Effector memory CD8-positive, alpha-beta T cell (primary cell): ENCODE results near the gene PPP1CB.
A peak's percentile ranks its signal among the peaks of the same experiment; 100 is the strongest.

Experiments used
- ATAC-seq: fragments of 150-1000 bp; cut with Tn5 transposase; replicated peaks from 2 replicates; pipeline ENCODE4 v1.10.0; 2021; ENCODE audit warnings: mild to moderate bottlenecking, moderate library complexity
- DNase-seq, 3 experiments: peaks; one replicate each; pipeline ENCODE4 v3.0.0; 2021
- H3K27ac Mint-ChIP-seq, 2 donors: one replicate each; pipeline ENCODE4 v1.8.0; 2022; ENCODE audit warnings: mild to moderate bottlenecking in 2 of 2, mixed read lengths in 2 of 2, moderate library complexity in 2 of 2
- H3K27me3 Mint-ChIP-seq, 2 donors: one replicate each; pipeline ENCODE4 v1.8.0; 2022; ENCODE audit warnings: mixed read lengths in 2 of 2
- H3K36me3 Mint-ChIP-seq: one replicate; pipeline ENCODE4 v1.8.0; 2022; ENCODE audit warnings: mild to moderate bottlenecking, moderate library complexity, mixed read lengths; ENCODE audit not compliant: insufficient read depth
- H3K4me1 Mint-ChIP-seq, 2 donors: one replicate each; pipeline ENCODE4 v1.8.0; 2022; ENCODE audit warnings: low read depth in 2 of 2, mixed read lengths in 2 of 2
- H3K4me3 Mint-ChIP-seq, 2 donors: one replicate each; pipeline ENCODE4 v1.8.0; 2022; ENCODE audit warnings: mild to moderate bottlenecking in 2 of 2, mixed read lengths in 2 of 2, moderate library complexity in 2 of 2
- H3K9me3 Mint-ChIP-seq, 2 donors: one replicate each; pipeline ENCODE4 v1.8.0; 2022; ENCODE audit warnings: mixed read lengths in 2 of 2
- total RNA-seq, 9 experiments: gene quantifications; one replicate each; lab custom pipeline; 2026; lab: John Stamatoyannopoulos, UW

The PPP1CB gene
- total RNA-seq, result 115 to 395 (median 209) reads per million in 9 experiments

GRCh38 chr2:28751252-28751955, at the start of gene PPP1CB:
TSS of gene PPP1CB (plus strand) at chr2:28751830. CDS start at chr2:28752125, 295 bp downstream.
- H3K36me3 Mint-ChIP-seq, result peaks cover 35% of the 10 kb centered on the region
- peaks cover 43 to 46% of the 10 kb centered on the region in 2 donors for H3K4me1 Mint-ChIP-seq
- ATAC-seq (peak; percentile 83), DNase-seq (peak; percentile 95 to 97 (median 95))
- no peaks in the 10 kb centered on the region for H3K27me3 Mint-ChIP-seq
- peak within 1 kb of the TSS; percentile 96 for H3K4me3 Mint-ChIP-seq
- H3K9me3 Mint-ChIP-seq, result no peaks in the 10 kb centered on the region
- peak within 1 kb of the TSS; percentile 98 for H3K27ac Mint-ChIP-seq

- no peaks in the 10 kb centered on the region for H3K27me3 Mint-ChIP-seq
- no peaks in the 10 kb centered on the region for H3K4me1 Mint-ChIP-seq
- peaks cover 0 to 4% of the 10 kb centered on the region in 2 donors for H3K9me3 Mint-ChIP-seq
- ATAC-seq (no peak), DNase-seq (no peak)
- H3K4me3 Mint-ChIP-seq, result no peak overlapping the region
- H3K27ac Mint-ChIP-seq, result no peak overlapping the region
- H3K36me3 Mint-ChIP-seq, result peaks cover 4% of the 10 kb centered on the region
These were observed 49.2 kb upstream of the PPP1CB start for GRCh38 chr2:28702415-28702861.

GRCh38 chr2:28702878-28703277, 48.8 kb upstream of the PPP1CB start:
- Mint-ChIP-seq H3K36me3 (peaks cover 4% of the 10 kb centered on the region), H3K4me1 (no peaks in the 10 kb centered on the region), H3K27me3 (no peaks in the 10 kb centered on the region), H3K27ac (no peak overlapping the region), H3K4me3 (no peak overlapping the region), H3K9me3 (peaks cover 0 to 4% of the 10 kb centered on the region in 2 donors)
- ATAC-seq, result no peak
- DNase-seq, result no peak

GRCh38 chr2:28704621-28705020, 47.0 kb upstream of the PPP1CB start:
- no peaks in the 10 kb centered on the region for H3K27me3 Mint-ChIP-seq
- ATAC-seq (no peak), DNase-seq (no peak)
- no peaks in the 10 kb centered on the region for H3K4me1 Mint-ChIP-seq
- peaks cover 4% of the 10 kb centered on the region for H3K36me3 Mint-ChIP-seq
- no peak overlapping the region for H3K4me3 Mint-ChIP-seq
- no peak overlapping the region for H3K27ac Mint-ChIP-seq
- peaks cover 0 to 4% of the 10 kb centered on the region in 2 donors for H3K9me3 Mint-ChIP-seq

- Mint-ChIP-seq H3K9me3 (peaks cover 0 to 4% of the 10 kb centered on the region in 2 donors), H3K27me3 (peaks cover 0 to 1% of the 10 kb centered on the region in 2 donors), H3K36me3 (no peaks in the 10 kb centered on the region), H3K4me1 (no peaks in the 10 kb centered on the region), H3K4me3 (no peak overlapping the region), H3K27ac (no peak overlapping the region)
- no peak for DNase-seq
- no peak for ATAC-seq
These were observed 45.7 kb upstream of the PPP1CB start for GRCh38 chr2:28705751-28706440.

- Mint-ChIP-seq H3K36me3 (no peaks in the 10 kb centered on the region), H3K4me3 (no peak overlapping the region), H3K4me1 (no peaks in the 10 kb centered on the region), H3K27me3 (peaks cover 0 to 10% of the 10 kb centered on the region in 2 donors), H3K9me3 (peaks cover 0 to 4% of the 10 kb centered on the region in 2 donors), H3K27ac (no peak overlapping the region)
- no peak for ATAC-seq
- DNase-seq, result no peak
These were observed 44.0 kb upstream of the PPP1CB start for GRCh38 chr2:28707592-28707991.

- DNase-seq (no peak), ATAC-seq (no peak)
- peaks cover 0 to 4% of the 10 kb centered on the region in 2 donors for H3K9me3 Mint-ChIP-seq
- no peaks in the 10 kb centered on the region for H3K4me1 Mint-ChIP-seq
- H3K27ac Mint-ChIP-seq, result no peak overlapping the region
- no peak overlapping the region for H3K4me3 Mint-ChIP-seq
- H3K36me3 Mint-ChIP-seq, result no peaks in the 10 kb centered on the region
- peaks cover 0 to 10% of the 10 kb centered on the region in 2 donors for H3K27me3 Mint-ChIP-seq
These were observed 42.5 kb upstream of the PPP1CB start for GRCh38 chr2:28709101-28709500.

- Mint-ChIP-seq H3K27me3 (peaks cover 0 to 10% of the 10 kb centered on the region in 2 donors), H3K27ac (peak overlapping the region in 1 of 2 donors; percentile 39), H3K9me3 (peaks cover 0 to 2% of the 10 kb centered on the region in 2 donors), H3K4me1 (no peaks in the 10 kb centered on the region), H3K36me3 (no peaks in the 10 kb centered on the region), H3K4me3 (no peak overlapping the region)
- no peak for DNase-seq
- ATAC-seq, result no peak
These were observed 41.1 kb upstream of the PPP1CB start for GRCh38 chr2:28710545-28710944.

- Mint-ChIP-seq H3K4me3 (no peak overlapping the region), H3K36me3 (no peaks in the 10 kb centered on the region), H3K27me3 (peaks cover 7 to 19% of the 10 kb centered on the region in 2 donors), H3K4me1 (no peaks in the 10 kb centered on the region), H3K27ac (no peak overlapping the region), H3K9me3 (no peaks in the 10 kb centered on the region)
- ATAC-seq (no peak), DNase-seq (no peak)
These were observed 37.9 kb upstream of the PPP1CB start for GRCh38 chr2:28713577-28714298.

- Mint-ChIP-seq H3K4me1 (no peaks in the 10 kb centered on the region), H3K27ac (peak overlapping the region in 1 of 2 donors; percentile 2), H3K9me3 (no peaks in the 10 kb centered on the region), H3K4me3 (no peak overlapping the region), H3K27me3 (peaks cover 7 to 13% of the 10 kb centered on the region in 2 donors), H3K36me3 (no peaks in the 10 kb centered on the region)
- no peak for DNase-seq
- peak; percentile 39 for ATAC-seq
These were observed 35.3 kb upstream of the PPP1CB start for GRCh38 chr2:28716265-28716865.

- H3K4me3 Mint-ChIP-seq, result no peak overlapping the region
- no peak for ATAC-seq
- H3K36me3 Mint-ChIP-seq, result no peaks in the 10 kb centered on the region
- no peak for DNase-seq
- H3K27ac Mint-ChIP-seq, result peak overlapping the region; percentile 2 to 16
- no peaks in the 10 kb centered on the region for H3K9me3 Mint-ChIP-seq
- peaks cover 7 to 9% of the 10 kb centered on the region in 2 donors for H3K27me3 Mint-ChIP-seq
- H3K4me1 Mint-ChIP-seq, result no peaks in the 10 kb centered on the region
These were observed 34.3 kb upstream of the PPP1CB start for GRCh38 chr2:28717339-28717758.

- Mint-ChIP-seq H3K4me3 (no peak overlapping the region), H3K9me3 (no peaks in the 10 kb centered on the region), H3K27me3 (peaks cover 7 to 9% of the 10 kb centered on the region in 2 donors), H3K4me1 (no peaks in the 10 kb centered on the region), H3K36me3 (no peaks in the 10 kb centered on the region), H3K27ac (no peak overlapping the region)
- no peak for DNase-seq
- no peak for ATAC-seq
These were observed 31.3 kb upstream of the PPP1CB start for GRCh38 chr2:28720345-28720744.

GRCh38 chr2:28721601-28722191, 29.9 kb upstream of the PPP1CB start:
- Mint-ChIP-seq H3K4me1 (no peaks in the 10 kb centered on the region), H3K36me3 (no peaks in the 10 kb centered on the region), H3K9me3 (no peaks in the 10 kb centered on the region), H3K4me3 (no peak overlapping the region), H3K27ac (no peak overlapping the region), H3K27me3 (peaks cover 7 to 9% of the 10 kb centered on the region in 2 donors)
- DNase-seq, result no peak
- ATAC-seq, result no peak
